ENCODE measurements around the gene FAU.

Gene FAU

DNA sequence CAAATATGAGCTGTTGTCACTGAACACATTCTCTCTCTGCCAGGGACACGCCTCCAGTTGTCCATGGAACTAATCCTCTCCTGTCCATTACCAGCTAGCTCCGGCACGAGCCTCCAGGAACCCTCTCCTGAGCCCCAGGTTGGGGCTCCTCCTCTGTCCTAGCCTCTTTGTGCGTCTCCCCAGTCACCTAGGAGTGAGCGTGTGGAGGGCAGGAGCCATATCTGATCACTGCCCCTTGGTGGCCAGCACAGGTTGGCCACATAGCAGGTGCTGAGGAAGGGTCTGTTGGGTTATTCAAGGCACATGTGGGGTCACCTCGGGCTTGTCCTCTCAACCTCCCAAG is 9.9 kb upstream of the FAU start:
- Mint-ChIP-seq H3K4me1 (ENCODE audit: low read depth) (peaks cover 33% of the 10 kb centered on the region), H3K4me3 (no peak overlapping the region), H3K9me3 (no peaks in the 10 kb centered on the region), H3K36me3 (ENCODE audit: low read depth) (peaks cover 86% of the 10 kb centered on the region), H3K27ac (peak overlapping the region; percentile 99), H3K27me3 (no peaks in the 10 kb centered on the region)
- DNase-seq, result no peak

DNA sequence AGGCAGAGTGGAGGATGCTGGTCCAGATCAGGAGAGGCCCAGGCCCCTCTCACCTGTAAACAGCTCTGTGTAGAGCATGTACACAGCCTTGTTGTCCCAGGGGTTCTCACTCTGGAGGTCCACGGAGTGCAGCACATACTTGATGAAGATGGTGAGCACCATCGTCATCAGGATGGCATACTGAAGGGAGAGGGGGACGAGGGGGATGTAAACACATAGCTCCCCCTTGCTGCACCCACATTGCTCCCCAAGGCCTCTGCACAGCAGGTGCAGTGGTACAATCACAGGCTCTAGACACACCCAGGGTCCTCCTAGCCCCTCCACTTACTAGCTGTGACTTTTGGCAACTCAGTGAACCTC is 9.5 kb upstream of the FAU start:
- DNase-seq, result no peak
- H3K27ac Mint-ChIP-seq, result peak overlapping the region; percentile 99
- no peak overlapping the region for H3K4me3 Mint-ChIP-seq
- H3K4me1 Mint-ChIP-seq (ENCODE audit: low read depth), result peaks cover 30% of the 10 kb centered on the region
- no peaks in the 10 kb centered on the region for H3K9me3 Mint-ChIP-seq
- no peaks in the 10 kb centered on the region for H3K27me3 Mint-ChIP-seq
- peaks cover 90% of the 10 kb centered on the region for H3K36me3 Mint-ChIP-seq (ENCODE audit: low read depth)

GRCh38 chr11:65130631-65131416 is 8.9 kb upstream of the FAU start:
- Mint-ChIP-seq H3K4me3 (no peak overlapping the region), H3K36me3 (ENCODE audit: low read depth) (peaks cover 96% of the 10 kb centered on the region), H3K27ac (peak overlapping the region; percentile 70)

GRCh38 chr11:65129649-65130441 is 7.9 kb upstream of the FAU start:
- peak; percentile 27 for DNase-seq
- no peak overlapping the region for H3K27ac Mint-ChIP-seq
- H3K4me3 Mint-ChIP-seq, result no peak overlapping the region
- no peaks in the 10 kb centered on the region for H3K9me3 Mint-ChIP-seq
- no peaks in the 10 kb centered on the region for H3K27me3 Mint-ChIP-seq
- peaks cover 18% of the 10 kb centered on the region for H3K4me1 Mint-ChIP-seq (ENCODE audit: low read depth)
- H3K36me3 Mint-ChIP-seq (ENCODE audit: low read depth), result peaks cover 100% of the 10 kb centered on the region

More at GRCh38 chr11:65130631-65131416, 8.9 kb upstream of the FAU start:
- Mint-ChIP-seq H3K27me3 (no peaks in the 10 kb centered on the region), H3K9me3 (no peaks in the 10 kb centered on the region), H3K4me1 (ENCODE audit: low read depth) (peaks cover 24% of the 10 kb centered on the region)
- DNase-seq, result no peak

GRCh38 chr11:65128182-65129145 is 6.5 kb upstream of the FAU start:
- Mint-ChIP-seq H3K4me1 (ENCODE audit: low read depth) (peaks cover 28% of the 10 kb centered on the region), H3K27ac (peak overlapping the region; percentile 55), H3K9me3 (no peaks in the 10 kb centered on the region), H3K36me3 (ENCODE audit: low read depth) (peaks cover 98% of the 10 kb centered on the region), H3K27me3 (no peaks in the 10 kb centered on the region), H3K4me3 (no peak overlapping the region)
- peak; percentile 28 for DNase-seq

GRCh38 chr11:65127473-65128181 is 5.7 kb upstream of the FAU start:
- peak; percentile 28 for DNase-seq
- H3K9me3 Mint-ChIP-seq, result no peaks in the 10 kb centered on the region
- peak overlapping the region; percentile 22 for H3K27ac Mint-ChIP-seq
- peaks cover 26% of the 10 kb centered on the region for H3K4me1 Mint-ChIP-seq (ENCODE audit: low read depth)
- no peaks in the 10 kb centered on the region for H3K27me3 Mint-ChIP-seq
- peaks cover 94% of the 10 kb centered on the region for H3K36me3 Mint-ChIP-seq (ENCODE audit: low read depth)
- H3K4me3 Mint-ChIP-seq, result no peak overlapping the region

DNA sequence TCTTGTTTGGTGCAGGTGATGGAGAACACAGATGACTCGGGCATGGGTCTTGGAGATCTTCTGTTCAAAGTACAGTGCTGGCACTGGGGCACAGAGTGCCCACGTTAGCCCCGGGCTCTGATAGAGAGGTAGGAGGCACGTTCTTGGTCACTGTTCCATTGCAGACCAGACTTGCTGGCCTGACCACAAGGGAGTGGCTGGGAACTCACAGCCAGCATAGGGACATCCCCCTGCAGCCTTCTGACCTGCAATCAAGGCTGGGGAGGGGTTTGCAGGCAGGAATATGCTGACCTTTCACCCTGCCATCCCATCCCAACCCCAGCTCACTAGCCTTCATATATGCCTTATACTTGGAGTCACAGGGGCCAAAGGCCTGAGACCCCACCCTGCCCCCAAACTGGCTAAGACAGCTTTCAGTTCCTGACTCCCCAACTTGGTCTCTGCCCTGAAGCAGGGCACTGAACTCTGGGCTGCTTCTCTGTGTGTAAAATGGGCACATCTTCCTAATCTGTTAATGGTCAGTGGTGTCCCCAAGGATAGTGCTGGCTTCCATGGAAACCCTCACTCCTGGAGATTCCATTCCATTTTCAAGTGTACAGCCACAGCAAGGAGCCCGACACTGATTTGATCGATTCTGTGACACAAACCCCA is 4.8 kb upstream of the FAU start:
- H3K36me3 Mint-ChIP-seq (ENCODE audit: low read depth), result peaks cover 94% of the 10 kb centered on the region
- no peak for DNase-seq
- H3K9me3 Mint-ChIP-seq, result no peaks in the 10 kb centered on the region
- peaks cover 26% of the 10 kb centered on the region for H3K4me1 Mint-ChIP-seq (ENCODE audit: low read depth)
- no peak overlapping the region for H3K4me3 Mint-ChIP-seq
- H3K27me3 Mint-ChIP-seq, result no peaks in the 10 kb centered on the region
- peak overlapping the region; percentile 68 for H3K27ac Mint-ChIP-seq

DNA sequence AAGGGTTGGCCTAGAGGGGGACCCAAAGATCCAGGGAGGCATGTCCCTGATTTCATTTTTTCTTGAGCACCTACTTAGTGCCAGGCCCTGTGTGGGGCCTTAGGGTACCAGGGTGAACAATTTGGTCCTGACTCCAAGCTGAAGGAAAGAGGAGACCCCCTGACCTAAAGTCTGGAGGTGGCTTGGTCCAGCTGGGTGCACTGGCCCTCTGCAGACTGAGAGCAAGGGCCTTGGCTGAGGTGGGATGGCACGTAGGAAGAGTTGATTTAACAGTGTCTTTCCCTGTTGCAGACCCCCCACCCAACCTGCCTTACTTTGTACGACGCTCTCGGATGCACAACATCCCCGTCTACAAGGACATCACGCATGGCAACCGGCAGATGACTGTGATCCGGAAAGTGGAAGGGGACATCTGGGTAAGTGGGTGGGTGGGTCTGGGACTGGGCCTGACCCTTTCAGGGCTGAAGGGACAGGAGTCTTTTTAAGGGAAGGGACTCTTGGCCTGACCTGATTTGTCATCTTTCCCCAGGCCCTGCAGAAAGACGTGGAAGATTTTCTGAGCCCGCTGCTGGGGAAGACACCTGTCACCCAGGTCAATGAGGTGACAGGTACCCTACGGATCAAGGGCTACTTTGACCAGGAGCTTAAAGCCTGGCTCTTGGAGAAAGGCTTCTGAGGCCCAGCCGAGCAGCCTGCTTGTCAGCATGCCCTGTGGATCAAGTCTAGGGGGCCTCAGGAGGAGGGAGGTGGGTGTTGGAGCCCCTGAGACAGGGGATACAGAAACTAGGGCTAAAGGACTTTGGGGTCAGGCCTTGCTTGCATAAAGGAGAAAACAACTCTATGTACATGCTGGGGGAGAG is 3.5 kb upstream of the FAU start:
- peaks cover 94% of the 10 kb centered on the region for H3K36me3 Mint-ChIP-seq (ENCODE audit: low read depth)
- DNase-seq, result peak; percentile 25
- no peak overlapping the region for H3K4me3 Mint-ChIP-seq
- no peaks in the 10 kb centered on the region for H3K27me3 Mint-ChIP-seq
- peak overlapping the region; percentile 79 for H3K27ac Mint-ChIP-seq
- H3K4me1 Mint-ChIP-seq (ENCODE audit: low read depth), result peaks cover 32% of the 10 kb centered on the region
- no peaks in the 10 kb centered on the region for H3K9me3 Mint-ChIP-seq

- Mint-ChIP-seq H3K9me3 (no peaks in the 10 kb centered on the region), H3K4me3 (peak overlapping the region; percentile 100), H3K27me3 (no peaks in the 10 kb centered on the region), H3K36me3 (ENCODE audit: low read depth) (peaks cover 94% of the 10 kb centered on the region), H3K27ac (peak overlapping the region; percentile 79), H3K4me1 (ENCODE audit: low read depth) (peaks cover 40% of the 10 kb centered on the region)
- peak; percentile 2 for DNase-seq
These were observed 2.7 kb upstream of the FAU start for GRCh38 chr11:65124480-65125196.

- peaks cover 57% of the 10 kb centered on the region for H3K4me1 Mint-ChIP-seq (ENCODE audit: low read depth)
- peak overlapping the region; percentile 100 for H3K4me3 Mint-ChIP-seq
- peaks cover 91% of the 10 kb centered on the region for H3K36me3 Mint-ChIP-seq (ENCODE audit: low read depth)
- no peaks in the 10 kb centered on the region for H3K9me3 Mint-ChIP-seq
- peak overlapping the region; percentile 98 for H3K27ac Mint-ChIP-seq
- DNase-seq, result peak; percentile 64
- no peaks in the 10 kb centered on the region for H3K27me3 Mint-ChIP-seq
These were observed 478 bp downstream of the FAU start for GRCh38 chr11:65121447-65121864.

DNA sequence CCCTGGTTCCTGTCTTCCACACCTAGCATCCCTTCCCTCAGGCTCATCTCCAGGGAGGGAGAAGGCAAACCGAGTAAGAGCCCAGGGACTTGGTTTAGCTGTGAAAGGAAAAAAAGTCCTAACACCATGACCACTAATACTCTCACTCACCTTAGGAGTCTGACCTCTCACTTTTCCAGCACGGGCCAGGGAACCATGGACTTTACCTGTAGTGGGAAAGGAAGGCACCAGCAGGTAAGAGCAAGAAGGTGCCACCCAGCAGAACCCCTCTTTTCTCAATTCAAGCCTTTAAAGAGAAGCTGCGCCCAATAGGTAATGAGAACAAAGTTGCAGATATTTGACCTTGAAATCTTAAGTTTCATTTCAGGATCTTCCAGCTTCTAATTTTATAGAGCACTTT is 1.1 kb downstream of the FAU start:
- Mint-ChIP-seq H3K36me3 (ENCODE audit: low read depth) (peaks cover 91% of the 10 kb centered on the region), H3K27ac (peak overlapping the region; percentile 98), H3K4me3 (peak overlapping the region; percentile 100), H3K9me3 (no peaks in the 10 kb centered on the region), H3K4me1 (ENCODE audit: low read depth) (peaks cover 63% of the 10 kb centered on the region), H3K27me3 (no peaks in the 10 kb centered on the region)
- no peak for DNase-seq

DNA sequence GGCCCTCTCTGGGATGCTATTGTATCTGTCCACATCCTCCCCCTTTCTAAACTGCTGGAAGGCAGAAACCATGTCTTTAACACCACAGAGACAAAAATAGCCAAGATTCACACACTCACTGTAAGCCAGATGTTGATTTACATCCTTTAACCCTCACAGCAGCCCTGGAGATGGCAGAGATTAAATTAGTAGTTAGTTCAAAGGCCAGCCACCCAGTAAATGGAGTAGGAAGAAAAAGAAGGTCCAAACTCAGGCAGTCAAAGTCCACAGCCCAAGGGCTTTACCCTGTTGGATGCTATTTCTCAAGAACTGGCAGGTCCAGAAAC is 2.3 kb downstream of the FAU start:
- Mint-ChIP-seq H3K4me1 (ENCODE audit: low read depth) (peaks cover 74% of the 10 kb centered on the region), H3K36me3 (ENCODE audit: low read depth) (peaks cover 89% of the 10 kb centered on the region), H3K4me3 (peak overlapping the region; percentile 100)

More for the DNA sequence above, 2.3 kb downstream of the FAU start:
- Mint-ChIP-seq H3K27ac (peak overlapping the region; percentile 98), H3K27me3 (no peaks in the 10 kb centered on the region), H3K9me3 (no peaks in the 10 kb centered on the region)
- DNase-seq, result no peak
